Measurements from ENCODE around the gene PPP1R2. TPM values are rescaled to one million over a fixed set of nuclear protein-coding genes. Genes with fewer than 3 reads are reported as not detected.

PPP1R2 gene
- total RNA-seq, 1 donor: 131 TPM

GRCh38 chr3:195466251-195466650 is 76.9 kb downstream of the PPP1R2 start:
- TF ChIP-seq CTCF (IDR thresholded peaks at IDR 0.05; ENCODE audit: insufficient read depth, low read depth, low read length): no peak
- DNase-seq (ENCODE audit: low read depth): no peak
- no peak overlapping the region for H3K4me3 ChIP-seq (ENCODE audit: low read depth, low read length)

Small RNA genes lying within 50 kb of the gene (small RNA-seq; reads per million reads assigned to genes)
- gene RN7SL73P: not detected
- gene RNU6ATAC24P: not detected

Other genes starting within 250 kb of the PPP1R2 start
- gene ACAP2, start 100.3 kb downstream of the PPP1R2 start, total RNA-seq: 72.5 and 91.1 TPM in 2 replicates
- gene APOD, start 40.6 kb upstream of the PPP1R2 start, total RNA-seq: 1.3 and 3.5 TPM in 2 replicates
- 0.32 and 0.43 TPM in 2 replicates for gene MUC20, start 177.7 kb upstream of the PPP1R2 start, total RNA-seq

Measured in fibroblast of villous mesenchyme (primary cell).